ENCODE results near the gene MELTF.

- TF ChIP-seq FOXK2 (IDR thresholded peaks at IDR 0.05) (no peak), ELF4 (IDR thresholded peaks at IDR 0.05) (no peak), ZNF384 (IDR thresholded peaks at IDR 0.05) (no peak), SUZ12 (IDR thresholded peaks at IDR 0.05) (no peak), ARNT (IDR thresholded peaks at IDR 0.05) (no peak)
These were observed 34.6 kb downstream of the MELTF start for GRCh38 chr3:196995027-196995426.
